Skeletal muscle satellite cell (primary cell): ENCODE measurements around the gene POPDC2. TPM values are rescaled to one million over a fixed set of nuclear protein-coding genes. Genes with fewer than 3 reads are reported as not detected.

Experiments used
- H3K27me3 ChIP-seq: 2 replicates; pipeline ENCODE4 v1.7.0; 2013; ENCODE audit warnings: low read length; ENCODE audit not compliant: control insufficient read depth, insufficient read depth
- H3K36me3 ChIP-seq: 2 replicates; pipeline ENCODE4 v1.7.0; 2013; ENCODE audit warnings: mild to moderate bottlenecking, control low read depth, low read length; ENCODE audit not compliant: insufficient read depth
- H3K4me1 ChIP-seq: 2 replicates; pipeline ENCODE4 v1.7.0; 2013; ENCODE audit warnings: low read length; ENCODE audit not compliant: control insufficient read depth, insufficient read depth
- H3K4me2 ChIP-seq: 2 replicates; pipeline ENCODE4 v1.7.0; 2013; ENCODE audit warnings: mild to moderate bottlenecking, low read length
- H3K4me3 ChIP-seq: 2 replicates; pipeline ENCODE4 v1.7.0; 2013; ENCODE audit warnings: low read length
- H3K9ac ChIP-seq: 2 replicates; pipeline ENCODE4 v1.7.0; 2013; ENCODE audit warnings: mild to moderate bottlenecking, low read depth, low read length, moderate library complexity
- H3K9me3 ChIP-seq: replicated peaks from 2 replicates; pipeline ENCODE4 v1.7.0; 2013; ENCODE audit warnings: mild to moderate bottlenecking, control low read depth, low read length
- total RNA-seq: library from RNA; depleted of rRNA; stranded (reverse); fragments of >200 nt; gene quantifications from 2 replicates; pipeline ENCODE4 v1.2.3, GENCODE V29; 2012; rRNA removed

The POPDC2 gene, protein sequence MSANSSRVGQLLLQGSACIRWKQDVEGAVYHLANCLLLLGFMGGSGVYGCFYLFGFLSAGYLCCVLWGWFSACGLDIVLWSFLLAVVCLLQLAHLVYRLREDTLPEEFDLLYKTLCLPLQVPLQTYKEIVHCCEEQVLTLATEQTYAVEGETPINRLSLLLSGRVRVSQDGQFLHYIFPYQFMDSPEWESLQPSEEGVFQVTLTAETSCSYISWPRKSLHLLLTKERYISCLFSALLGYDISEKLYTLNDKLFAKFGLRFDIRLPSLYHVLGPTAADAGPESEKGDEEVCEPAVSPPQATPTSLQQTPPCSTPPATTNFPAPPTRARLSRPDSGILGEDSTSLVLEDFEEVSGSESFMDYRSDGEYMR
- total RNA-seq = 0.51 TPM in 1 of 2 replicates, not detected in the other

DNA sequence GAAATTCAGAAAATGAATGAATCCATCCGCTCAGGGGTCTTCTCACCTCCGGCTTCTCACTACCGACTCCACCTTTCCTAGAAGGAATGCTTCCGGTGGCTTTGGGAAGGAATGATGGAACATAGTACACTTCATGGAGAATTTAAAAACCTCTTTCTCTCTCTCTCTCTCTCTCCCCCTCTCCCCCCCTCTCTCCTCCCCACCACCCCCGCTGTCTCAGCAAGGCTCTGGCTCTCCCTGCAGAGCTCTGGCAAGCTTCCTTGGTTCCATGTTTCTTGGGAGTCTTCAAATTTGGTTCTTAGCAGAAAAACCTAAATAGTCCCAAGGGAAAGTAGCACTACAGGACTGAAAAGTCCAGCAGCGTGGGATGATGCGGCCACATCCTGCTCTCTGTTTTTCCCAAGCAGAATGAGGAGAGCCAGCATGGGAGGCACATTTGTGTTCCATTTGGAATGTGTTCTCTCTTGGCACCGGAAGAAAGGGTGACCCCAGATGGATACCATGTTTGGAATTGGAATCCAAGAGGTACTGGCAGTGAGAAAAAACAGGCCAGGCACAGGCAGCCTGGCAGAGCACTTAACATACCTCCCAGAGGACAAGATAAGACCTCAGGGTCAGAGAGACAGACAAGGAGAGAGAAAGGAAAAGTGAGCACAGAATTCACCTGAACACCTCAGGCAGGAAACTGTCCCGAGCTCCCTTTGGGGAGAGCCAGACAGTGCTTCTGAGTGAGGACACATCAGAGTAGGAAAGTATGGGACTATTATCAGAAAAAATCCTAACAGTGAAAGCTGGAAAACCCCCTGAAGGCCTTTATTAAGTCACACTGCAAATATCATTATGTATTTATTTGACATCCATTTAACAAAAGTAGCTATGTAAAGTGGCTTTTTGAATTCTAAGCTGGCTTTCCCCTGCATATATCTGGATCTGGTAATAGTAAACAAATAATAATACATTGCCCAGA, at the start of gene POPDC2:
Gene POPDC2, minus strand, starts transcription at position 116 of the 967 bp plus-strand sequence. CDS start 166 bp downstream, outside the sequence.
- Histone ChIP-seq H3K27me3 (no peaks in the 10 kb centered on the region), H3K4me2 (no peak within 1 kb of the TSS), H3K9ac (no peak within 1 kb of the TSS), H3K36me3 (no peaks in the 10 kb centered on the region), H3K4me3 (no peak within 1 kb of the TSS), H3K4me1 (peaks cover 40% of the 10 kb centered on the region), H3K9me3 (no peaks in the 10 kb centered on the region)

DNA sequence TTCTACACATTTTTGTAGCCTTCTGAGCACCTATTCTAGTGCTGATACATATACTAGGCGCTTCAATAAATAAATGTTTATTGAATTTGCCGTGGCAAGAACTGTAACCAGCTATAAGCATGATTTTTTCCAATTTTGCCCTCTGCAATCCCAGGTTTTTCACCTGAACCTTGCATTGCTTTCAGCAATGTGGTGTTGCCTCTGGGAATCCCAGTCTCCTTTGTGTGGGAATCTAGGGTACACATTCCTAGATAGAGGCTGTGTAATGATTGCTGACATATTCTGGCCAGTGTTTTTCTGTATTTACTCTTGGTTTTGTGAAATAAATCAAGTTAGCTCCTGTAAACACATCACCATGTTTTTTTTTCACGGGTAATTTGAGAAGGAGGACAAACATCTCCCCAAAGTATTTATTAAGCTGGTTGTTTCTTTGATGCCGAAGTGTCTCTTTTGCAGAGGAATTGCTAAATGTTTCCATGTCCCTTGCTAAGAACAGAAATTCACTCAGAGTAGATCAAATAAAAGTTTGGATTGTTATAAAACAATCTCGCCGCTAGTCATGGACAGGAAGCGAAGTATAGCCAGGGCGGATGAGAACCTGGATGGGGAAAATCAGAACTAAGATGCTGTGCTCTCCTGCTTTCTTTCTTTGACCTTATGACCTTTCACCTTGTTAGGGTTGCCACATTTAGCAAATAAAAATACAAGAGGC, 43.6 kb upstream of the POPDC2 start:
- no peaks in the 10 kb centered on the region for H3K9me3 ChIP-seq
- H3K4me3 ChIP-seq = no peak overlapping the region
- peak overlapping the region; percentile 100 for H3K4me2 ChIP-seq
- peaks cover 3% of the 10 kb centered on the region for H3K27me3 ChIP-seq
- no peak overlapping the region for H3K9ac ChIP-seq
- H3K36me3 ChIP-seq = no peaks in the 10 kb centered on the region
- H3K4me1 ChIP-seq = peaks cover 9% of the 10 kb centered on the region

DNA sequence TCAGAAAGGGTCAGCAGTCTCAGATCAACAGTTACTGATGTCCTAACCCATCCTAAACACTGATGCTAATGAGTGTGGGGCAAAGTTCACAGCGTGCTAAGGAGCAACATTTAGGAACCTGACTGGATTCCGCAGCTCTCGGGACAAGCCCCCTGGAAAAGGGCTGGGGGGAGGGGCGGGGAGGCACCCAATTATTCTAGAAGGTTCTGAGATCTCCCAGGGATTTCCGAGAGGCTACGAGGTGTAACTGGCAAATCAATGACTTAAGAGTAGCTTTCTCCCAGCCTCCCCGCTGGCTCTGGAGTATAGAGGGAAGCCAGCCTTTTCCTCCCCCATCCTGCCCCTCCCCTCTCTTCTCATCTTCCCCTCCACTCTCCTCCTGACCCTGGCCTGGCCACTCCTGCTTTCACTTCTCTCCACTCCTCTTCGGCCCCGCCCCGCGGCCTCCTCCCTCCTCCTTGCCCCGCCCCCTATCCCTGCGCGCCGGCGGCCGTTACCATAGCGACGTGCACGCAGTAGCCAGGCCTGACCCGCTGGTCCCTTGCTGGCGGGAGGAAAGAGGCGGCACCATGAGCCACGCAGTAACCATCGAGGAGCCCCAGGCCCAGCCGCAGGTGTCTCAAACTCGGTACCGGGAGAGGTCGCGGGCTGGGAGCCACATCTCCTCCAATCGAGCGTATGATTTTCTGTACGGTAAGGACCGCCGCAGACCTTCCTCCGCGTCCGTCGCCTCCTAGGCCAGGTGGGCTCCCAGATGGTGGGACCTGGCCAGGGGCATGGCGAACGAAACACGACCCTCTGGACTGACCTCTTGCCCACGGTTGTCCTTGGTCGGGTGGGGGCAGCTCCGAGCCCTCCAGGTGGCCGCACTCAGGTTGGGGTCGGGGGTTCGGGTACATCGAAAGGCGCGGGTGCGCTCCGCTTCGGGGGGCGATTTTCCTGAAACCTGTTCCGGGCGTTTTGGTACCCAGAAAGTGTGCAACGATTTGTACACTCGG, 42.4 kb upstream of the POPDC2 start, which contains the start of gene CFAP91:
Gene CFAP91, plus strand, starts transcription at position 493 of the 998 bp plus-strand sequence. Its CDS starts 77 bp downstream, at position 570.
- peak within 1 kb of the TSS; percentile 84 for H3K4me3 ChIP-seq
- H3K9ac ChIP-seq = peak within 1 kb of the TSS; percentile 68
- H3K27me3 ChIP-seq = peaks cover 3% of the 10 kb centered on the region
- no peaks in the 10 kb centered on the region for H3K36me3 ChIP-seq
- no peaks in the 10 kb centered on the region for H3K9me3 ChIP-seq
- peaks cover 9% of the 10 kb centered on the region for H3K4me1 ChIP-seq
- H3K4me2 ChIP-seq = peak within 1 kb of the TSS; percentile 100

DNA sequence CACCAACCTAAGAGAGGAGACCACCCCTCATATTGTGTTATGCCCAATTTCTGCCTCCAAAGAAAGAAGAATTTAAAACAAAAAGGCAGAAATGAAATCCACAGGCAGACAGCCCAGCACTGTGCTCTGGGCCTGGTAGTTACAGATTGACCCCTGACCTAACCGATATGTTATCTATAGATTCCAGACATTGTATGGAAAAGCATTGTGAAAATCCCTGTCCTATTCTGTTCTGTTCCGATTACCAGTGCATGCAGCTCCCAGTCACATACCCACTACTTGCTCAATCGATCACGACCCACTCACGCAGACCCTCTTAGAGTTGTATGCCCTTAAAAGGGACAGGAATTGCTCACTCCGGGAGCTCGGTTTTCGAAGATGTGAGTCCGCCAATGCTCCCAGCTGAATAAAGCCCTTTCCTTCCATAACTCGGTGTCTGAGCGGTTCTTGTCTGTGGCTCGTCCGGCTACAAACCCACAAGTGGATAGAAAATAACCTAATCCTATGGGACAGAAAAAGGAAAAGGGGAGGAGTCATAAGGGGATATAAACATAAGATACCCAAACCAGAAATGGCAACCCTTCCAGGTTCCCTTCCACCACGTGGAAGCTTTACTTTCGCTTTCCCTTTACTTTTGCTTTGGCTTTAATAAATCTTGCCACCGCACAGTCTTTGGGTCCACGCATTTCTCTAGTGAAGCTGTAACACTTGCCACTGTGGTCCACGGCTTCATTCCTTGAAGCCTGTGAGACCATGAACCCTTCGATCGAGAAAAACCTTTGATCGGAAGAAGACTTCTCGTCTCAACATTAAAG, 40.7 kb upstream of the POPDC2 start:
- no peak overlapping the region for H3K4me3 ChIP-seq

DNA sequence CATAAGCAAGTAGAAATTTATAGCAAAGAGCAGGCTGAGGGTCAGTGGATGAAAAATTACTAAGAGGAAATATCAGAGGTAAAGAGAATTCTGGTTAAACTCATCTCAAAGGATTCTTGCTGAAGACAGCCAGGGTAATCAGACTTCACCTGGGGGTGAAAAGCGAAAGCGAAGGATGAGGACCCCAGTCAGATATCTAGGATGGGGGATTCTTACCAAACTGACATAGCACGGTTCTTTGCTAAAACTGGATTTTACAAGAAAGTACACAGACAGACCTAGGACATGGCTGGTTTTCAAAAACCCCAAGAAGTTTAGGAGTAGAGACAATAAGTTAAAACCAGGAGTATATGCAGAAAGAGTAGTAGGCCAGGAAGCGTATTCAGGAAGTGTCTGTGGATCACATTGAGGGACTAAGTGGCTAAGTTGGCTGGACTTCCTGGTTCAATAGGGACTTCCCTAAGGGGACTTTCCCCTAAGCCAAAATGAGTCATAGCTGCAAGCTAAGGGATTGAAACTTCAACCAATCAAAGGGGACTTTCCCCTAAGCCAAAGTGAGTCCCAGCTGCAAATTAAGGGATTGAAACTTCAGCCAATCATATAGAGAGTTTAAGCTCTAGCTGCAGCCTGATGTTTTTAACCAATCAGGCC, 40.0 kb upstream of the POPDC2 start:
- H3K4me2 ChIP-seq = no peak overlapping the region
- H3K36me3 ChIP-seq = no peaks in the 10 kb centered on the region
- H3K9me3 ChIP-seq = no peaks in the 10 kb centered on the region
- H3K4me3 ChIP-seq = no peak overlapping the region
- H3K27me3 ChIP-seq = peaks cover 3% of the 10 kb centered on the region
- no peak overlapping the region for H3K9ac ChIP-seq
- peaks cover 9% of the 10 kb centered on the region for H3K4me1 ChIP-seq

More for the DNA sequence above, 40.7 kb upstream of the POPDC2 start:
- Histone ChIP-seq H3K4me2 (no peak overlapping the region), H3K4me1 (peaks cover 9% of the 10 kb centered on the region), H3K27me3 (peaks cover 3% of the 10 kb centered on the region), H3K9me3 (no peaks in the 10 kb centered on the region), H3K9ac (no peak overlapping the region), H3K36me3 (no peaks in the 10 kb centered on the region)

DNA sequence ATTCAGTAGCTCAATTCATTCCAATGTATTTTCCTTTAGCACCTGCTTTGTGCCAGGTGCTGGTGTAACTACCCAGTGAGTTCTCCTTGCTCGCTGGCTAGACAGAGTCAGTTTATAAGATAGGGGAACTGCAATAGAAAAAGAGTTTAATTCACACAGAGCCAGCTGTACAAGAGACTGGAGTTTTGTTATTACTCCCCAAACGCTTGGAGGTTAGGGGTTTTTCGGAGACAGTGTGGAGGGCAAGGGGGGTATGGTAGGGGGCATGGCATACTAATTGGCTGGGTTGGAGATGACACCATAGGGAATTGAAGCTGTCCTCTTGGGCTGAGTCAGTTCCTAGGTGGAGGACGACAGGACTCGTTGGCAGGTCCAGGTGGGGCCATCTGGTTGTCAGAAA, 37.0 kb upstream of the POPDC2 start:
- no peaks in the 10 kb centered on the region for H3K9me3 ChIP-seq
- peaks cover 2% of the 10 kb centered on the region for H3K4me1 ChIP-seq
- H3K4me3 ChIP-seq = no peak overlapping the region
- no peak overlapping the region for H3K9ac ChIP-seq
- H3K4me2 ChIP-seq = no peak overlapping the region
- no peaks in the 10 kb centered on the region for H3K27me3 ChIP-seq
- no peaks in the 10 kb centered on the region for H3K36me3 ChIP-seq

DNA sequence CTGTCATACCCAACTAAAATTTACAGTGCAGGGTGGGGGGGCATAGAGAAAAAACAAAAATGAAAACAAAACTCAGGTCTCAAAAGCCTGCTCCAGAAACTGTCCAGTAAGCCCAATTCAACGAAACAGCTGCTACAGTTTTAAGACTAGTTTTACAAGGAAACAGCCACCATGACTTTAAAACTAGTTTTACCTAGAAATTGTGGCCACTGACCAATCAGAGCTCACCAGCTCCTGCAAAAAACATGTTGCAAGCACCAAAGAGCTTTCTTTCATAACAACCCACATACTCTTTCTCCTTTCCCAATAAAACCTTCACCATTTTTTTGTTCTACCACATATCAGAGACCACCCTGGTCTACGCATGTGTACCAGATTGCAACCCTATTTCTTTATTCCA, 35.1 kb upstream of the POPDC2 start:
- Histone ChIP-seq H3K4me3 (no peak overlapping the region), H3K9me3 (no peaks in the 10 kb centered on the region), H3K4me1 (no peaks in the 10 kb centered on the region), H3K9ac (no peak overlapping the region), H3K36me3 (no peaks in the 10 kb centered on the region), H3K4me2 (no peak overlapping the region), H3K27me3 (no peaks in the 10 kb centered on the region)

DNA sequence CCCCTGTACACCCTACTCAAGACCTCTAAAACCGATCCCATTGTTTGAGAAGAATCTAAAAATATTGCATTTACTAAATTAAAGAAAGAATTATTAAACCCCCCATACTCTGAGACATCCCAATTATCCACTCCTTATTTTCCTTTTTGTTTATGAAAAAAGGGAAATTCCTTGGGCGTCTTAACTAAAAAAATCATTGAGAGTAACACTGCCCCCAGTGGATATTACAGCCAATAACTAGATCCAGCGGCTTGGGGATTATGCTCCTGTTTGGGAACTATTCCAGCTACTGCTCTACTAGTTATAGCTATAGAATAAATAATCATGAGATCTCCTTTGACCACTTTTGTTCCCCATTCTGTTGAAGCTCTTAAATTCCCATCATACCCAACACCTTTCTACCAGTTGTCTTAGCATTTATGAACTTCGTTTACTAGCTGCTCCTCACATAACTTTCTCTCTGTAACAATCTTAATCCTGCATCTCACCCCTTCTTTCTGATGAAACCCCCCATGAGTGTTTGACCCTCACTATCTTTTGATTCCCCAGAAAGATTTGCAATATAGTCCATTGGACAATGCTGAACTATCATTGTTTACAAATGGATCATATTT, 29.8 kb upstream of the POPDC2 start:
- Histone ChIP-seq H3K27me3 (no peaks in the 10 kb centered on the region), H3K4me1 (no peaks in the 10 kb centered on the region), H3K4me3 (no peak overlapping the region), H3K9ac (no peak overlapping the region), H3K9me3 (no peaks in the 10 kb centered on the region), H3K4me2 (no peak overlapping the region), H3K36me3 (no peaks in the 10 kb centered on the region)

DNA sequence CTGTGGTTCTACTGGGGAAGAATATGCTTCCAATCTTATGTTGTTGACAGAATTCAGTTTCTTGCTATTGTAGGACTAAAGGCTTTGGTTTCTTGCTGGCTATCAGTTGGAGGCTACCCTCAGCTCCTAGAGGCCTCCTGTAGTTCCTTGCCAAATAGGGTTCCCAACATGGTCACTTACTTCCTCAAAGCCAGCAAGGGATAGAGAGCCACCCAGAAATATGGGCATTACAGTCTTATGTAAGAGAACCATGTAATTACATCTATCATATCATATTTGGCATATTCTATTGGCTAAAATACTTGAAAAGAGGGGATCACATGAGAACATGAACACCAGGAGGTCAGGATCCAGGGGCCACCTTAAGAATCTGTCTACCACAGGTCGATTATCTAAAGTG, 23.0 kb upstream of the POPDC2 start:
- H3K9ac ChIP-seq = no peak overlapping the region
- no peaks in the 10 kb centered on the region for H3K27me3 ChIP-seq
- H3K36me3 ChIP-seq = no peaks in the 10 kb centered on the region
- no peak overlapping the region for H3K4me3 ChIP-seq
- no peaks in the 10 kb centered on the region for H3K9me3 ChIP-seq
- H3K4me1 ChIP-seq = no peaks in the 10 kb centered on the region
- no peak overlapping the region for H3K4me2 ChIP-seq
